HG03342 (cell line): ENCODE measurements around the gene LILRB4.
"Not testable (repeated sequence)": the region's sequence is repeated elsewhere in the genome, so short reads cannot be mapped to it uniquely, and the experiment has no call there.

ENCODE experiments used
- ATAC-seq: cut with Tn5 transposase; IDR thresholded peaks from one replicate; pipeline ENCODE4 v1.9.1; 2021; ENCODE audit warnings: mild to moderate bottlenecking, moderate library complexity; ENCODE audit not compliant: unreplicated experiment

The LILRB4 gene

GRCh38 chr19:54691582-54692297 is 29.0 kb downstream of the LILRB4 start:
- no peak for ATAC-seq

- ATAC-seq, result no peak
Measured at GRCh38 chr19:54692298-54692615, 29.5 kb downstream of the LILRB4 start.

GRCh38 chr19:54694648-54695047 is 31.9 kb downstream of the LILRB4 start:
- ATAC-seq, result no peak

- ATAC-seq, result no peak
Measured at GRCh38 chr19:54696117-54696548, 33.3 kb downstream of the LILRB4 start.

GRCh38 chr19:54696766-54697165 is 34.0 kb downstream of the LILRB4 start:
- no peak for ATAC-seq

GRCh38 chr19:54697716-54698115 is 34.9 kb downstream of the LILRB4 start:
- ATAC-seq, result not testable (repeated sequence)

GRCh38 chr19:54704928-54705327 is 42.1 kb downstream of the LILRB4 start:
- no peak for ATAC-seq

- ATAC-seq, result no peak
Measured at GRCh38 chr19:54707962-54708361, 45.2 kb downstream of the LILRB4 start.

GRCh38 chr19:54708781-54709180 is 46.0 kb downstream of the LILRB4 start:
- ATAC-seq, result no peak

GRCh38 chr19:54709212-54709948 is 46.6 kb downstream of the LILRB4 start:
- ATAC-seq, result no peak

- ATAC-seq, result not testable (repeated sequence)
Measured at GRCh38 chr19:54709956-54710355, 47.2 kb downstream of the LILRB4 start.
